ENCODE results near the gene MUC4. TPM values are rescaled to one million over a fixed set of nuclear protein-coding genes. Genes with fewer than 3 reads are reported as not detected.

MUC4 gene
- total and polyA plus RNA-seq, 4 donors, result not detected

GRCh38 chr3:195755391-195755790, 56.3 kb downstream of the MUC4 start:
- Histone ChIP-seq H3K27me3 (ENCODE audit: control insufficient read depth in 4 of 4, insufficient read depth in 4 of 4, low read length in 3 of 4) (no peaks in the 10 kb centered on the region), H3K4me1 (ENCODE audit: control insufficient read depth in 4 of 4, insufficient read depth in 4 of 4, low read length in 3 of 4) (peaks cover 0 to 6% (median 0%) of the 10 kb centered on the region in 4 donors), H3K27ac (ENCODE audit: low read depth in 1 of 2, low read length in 2 of 2) (no peak overlapping the region), H3K9me3 (ENCODE audit: control insufficient read depth in 4 of 4, low read length in 3 of 4) (no peaks in the 10 kb centered on the region), H3K9ac (ENCODE audit: low read depth in 1 of 2, low read length in 2 of 2) (no peak overlapping the region), H3K36me3 (ENCODE audit: control insufficient read depth in 4 of 4, insufficient read depth in 3 of 4, low read depth in 1 of 4, low read length in 3 of 4) (no peaks in the 10 kb centered on the region), H3K4me3 (ENCODE audit: low read depth in 1 of 3, low read length in 3 of 3) (no peak overlapping the region)
- WGBS, result 85% methylated on average over 7 of the region's 7 CpGs
- DNase-seq (ENCODE audit: low spot score), result no peak
- TF ChIP-seq JUND (IDR thresholded peaks at IDR 0.05) (no peak), SP1 (IDR thresholded peaks at IDR 0.05) (no peak), HNF4A (conservative IDR thresholded peaks at IDR 0.05) (no peak), RAD21 (IDR thresholded peaks at IDR 0.05) (no peak), NR2F2 (IDR thresholded peaks at IDR 0.05) (no peak), FOXA1 (IDR thresholded peaks at IDR 0.05) (no peak), MAX (IDR thresholded peaks at IDR 0.05) (no peak), FOXA2 (IDR thresholded peaks at IDR 0.05) (no peak), ZBTB33 (IDR thresholded peaks at IDR 0.05) (no peak), CTCF (IDR thresholded peaks at IDR 0.05; ENCODE audit: low read depth, low read length, missing input control) (no peak), EGR1 (IDR thresholded peaks at IDR 0.05; ENCODE audit: low read depth in 2 of 2) (no peak), ATF3 (IDR thresholded peaks at IDR 0.05) (no peak), HNF4G (IDR thresholded peaks at IDR 0.05) (no peak), REST (IDR thresholded peaks at IDR 0.05) (no peak), RXRA (IDR thresholded peaks at IDR 0.05) (no peak), GABPA (IDR thresholded peaks at IDR 0.05 in 1 of 2, conservative IDR thresholded peaks at IDR 0.05 in 1 of 2) (no peak), TAF1 (conservative IDR thresholded peaks at IDR 0.05) (no peak), YY1 (IDR thresholded peaks at IDR 0.05) (no peak)

All from liver (tissue), 9 donors.